HG02798 (cell line): ENCODE measurements around the gene PTPRN2.
"Not testable (repeated sequence)": the region's sequence is repeated elsewhere in the genome, so short reads cannot be mapped to it uniquely, and the experiment has no call there.

Experiments used
- ATAC-seq: cut with Tn5 transposase; IDR thresholded peaks from one replicate; pipeline ENCODE4 v1.9.1; 2021; ENCODE audit warnings: mild to moderate bottlenecking; ENCODE audit not compliant: unreplicated experiment, poor library complexity

The PTPRN2 gene

GRCh38 chr7:157992511-157993160, 595.0 kb downstream of the PTPRN2 start:
- ATAC-seq: no peak

- ATAC-seq: no peak
These were observed 595.9 kb downstream of the PTPRN2 start for GRCh38 chr7:157991761-157992160.

- ATAC-seq: no peak
These were observed 596.3 kb downstream of the PTPRN2 start for GRCh38 chr7:157991351-157991750.

GRCh38 chr7:157990881-157991250, 596.8 kb downstream of the PTPRN2 start:
- no peak for ATAC-seq

- no peak for ATAC-seq
These were observed 597.3 kb downstream of the PTPRN2 start for GRCh38 chr7:157990226-157990880.

GRCh38 chr7:157989589-157989988, 598.0 kb downstream of the PTPRN2 start:
- no peak for ATAC-seq

- ATAC-seq: no peak
These were observed 599.7 kb downstream of the PTPRN2 start for GRCh38 chr7:157987906-157988305.

GRCh38 chr7:157986051-157986450, 601.6 kb downstream of the PTPRN2 start:
- no peak for ATAC-seq

GRCh38 chr7:157985636-157986035, 602.0 kb downstream of the PTPRN2 start:
- no peak for ATAC-seq

GRCh38 chr7:157984423-157985163, 603.0 kb downstream of the PTPRN2 start:
- no peak for ATAC-seq

- ATAC-seq: no peak
These were observed 603.9 kb downstream of the PTPRN2 start for GRCh38 chr7:157983502-157984422.

- ATAC-seq: no peak
These were observed 605.8 kb downstream of the PTPRN2 start for GRCh38 chr7:157981778-157982177.

GRCh38 chr7:157980774-157981173, 606.8 kb downstream of the PTPRN2 start:
- ATAC-seq: no peak

GRCh38 chr7:157980341-157980731, 607.3 kb downstream of the PTPRN2 start:
- ATAC-seq: not testable (repeated sequence)

GRCh38 chr7:157979636-157980340, 607.8 kb downstream of the PTPRN2 start:
- ATAC-seq: no peak

- no peak for ATAC-seq
These were observed 608.9 kb downstream of the PTPRN2 start for GRCh38 chr7:157978766-157979165.

- no peak for ATAC-seq
These were observed 609.7 kb downstream of the PTPRN2 start for GRCh38 chr7:157977717-157978496.

- ATAC-seq: no peak
These were observed 610.3 kb downstream of the PTPRN2 start for GRCh38 chr7:157977306-157977705.

- ATAC-seq: no peak
These were observed 611.2 kb downstream of the PTPRN2 start for GRCh38 chr7:157976406-157976805.
